CD8-positive, alpha-beta memory T cell (primary cell): ENCODE measurements around the gene TP73. TPM values are rescaled to one million over a fixed set of nuclear protein-coding genes. Genes with fewer than 3 reads are reported as not detected.

Experiments used
- CTCF ChIA-PET: fragments of 350-600 bp; sonication (Branson Sonifier 250); formaldehyde crosslinking; loops from one replicate; lab custom pipeline; 2021; ENCODE audit warnings: antibody characterized with exemption; lab: Charles Lee
- POLR2A ChIA-PET: fragments of 350-600 bp; sonication (Branson Sonifier 250); formaldehyde crosslinking; loops from one replicate; lab custom pipeline; 2021; ENCODE audit warnings: antibody characterized with exemption; lab: Charles Lee
- DNase-seq, 5 donors: peaks; one replicate each; pipeline versions ENCODE4 v3.0.0 to v3.0.0-alpha.2; 2020 to 2022; ENCODE audit warnings: mixed read lengths in 1 of 5
- H3K27ac ChIP-seq: one replicate; pipeline ENCODE4 v1.7.0; 2013; ENCODE audit warnings: low read depth, mild to moderate bottlenecking, low read length, moderate library complexity
- H3K27me3 ChIP-seq: 2 replicates; pipeline ENCODE4 v1.7.0; 2013; ENCODE audit warnings: low read length, mild to moderate bottlenecking; ENCODE audit not compliant: insufficient read depth, poor library complexity, severe bottlenecking
- H3K36me3 ChIP-seq: 2 replicates; pipeline ENCODE4 v1.7.0; 2013; ENCODE audit warnings: mild to moderate bottlenecking, low read length, moderate library complexity; ENCODE audit not compliant: insufficient read depth
- H3K4me1 ChIP-seq: 2 replicates; pipeline ENCODE4 v1.7.0; 2013; ENCODE audit warnings: mild to moderate bottlenecking, low read length, moderate library complexity; ENCODE audit not compliant: insufficient read depth
- H3K4me3 ChIP-seq: 2 replicates; pipeline ENCODE4 v1.7.0; 2013; ENCODE audit warnings: mild to moderate bottlenecking, low read length
- H3K9me3 ChIP-seq: 2 replicates; pipeline ENCODE4 v1.7.0; 2013; ENCODE audit warnings: mild to moderate bottlenecking, low read length
- H3K27ac Mint-ChIP-seq, 8 donors: one replicate each; pipeline ENCODE4 v1.8.0; 2020 to 2021; ENCODE audit warnings: mixed read lengths in 8 of 8, mild to moderate bottlenecking in 6 of 8, inconsistent platforms in 3 of 8, moderate library complexity in 3 of 8
- H3K27me3 Mint-ChIP-seq, 2 donors: one replicate each; pipeline ENCODE4 v1.8.0; 2020 to 2021; ENCODE audit warnings: mixed read lengths in 2 of 2, mild to moderate bottlenecking in 1 of 2, moderate library complexity in 1 of 2
- H3K36me3 Mint-ChIP-seq, 3 donors: one replicate each; pipeline ENCODE4 v1.8.0; 2020 to 2021; ENCODE audit warnings: mixed read lengths in 3 of 3, inconsistent platforms in 1 of 3, mild to moderate bottlenecking in 1 of 3
- H3K4me1 Mint-ChIP-seq, 3 donors: one replicate each; pipeline ENCODE4 v1.8.0; 2020 to 2021; ENCODE audit warnings: mixed read lengths in 3 of 3, inconsistent platforms in 1 of 3, mild to moderate bottlenecking in 1 of 3
- H3K4me3 Mint-ChIP-seq, 7 donors: one replicate each; pipeline ENCODE4 v1.8.0; 2020 to 2021; ENCODE audit warnings: mixed read lengths in 7 of 7, mild to moderate bottlenecking in 6 of 7, moderate library complexity in 4 of 7, inconsistent platforms in 2 of 7
- H3K9me3 Mint-ChIP-seq, 5 donors: one replicate each; pipeline ENCODE4 v1.8.0; 2020 to 2022; ENCODE audit warnings: mixed read lengths in 5 of 5, mild to moderate bottlenecking in 3 of 5, moderate library complexity in 2 of 5, inconsistent platforms in 1 of 5
- polyA plus RNA-seq: library from polyadenylated mRNA; unstranded; fragments of 300-500 nt; fragmentation: Illumina TruSeq; gene quantifications from one replicate; pipeline ENCODE4 v1.2.3, GENCODE V29; 2021
- total RNA-seq, 2 experiments: library from RNA; stranded (reverse); gene quantifications; one replicate each; pipeline ENCODE4 v1.2.3, GENCODE V29; 2021

The TP73 gene
- total and polyA plus RNA-seq, 3 experiments from 2014 or later = 0.20 to 0.63 (median 0.49) TPM

DNA sequence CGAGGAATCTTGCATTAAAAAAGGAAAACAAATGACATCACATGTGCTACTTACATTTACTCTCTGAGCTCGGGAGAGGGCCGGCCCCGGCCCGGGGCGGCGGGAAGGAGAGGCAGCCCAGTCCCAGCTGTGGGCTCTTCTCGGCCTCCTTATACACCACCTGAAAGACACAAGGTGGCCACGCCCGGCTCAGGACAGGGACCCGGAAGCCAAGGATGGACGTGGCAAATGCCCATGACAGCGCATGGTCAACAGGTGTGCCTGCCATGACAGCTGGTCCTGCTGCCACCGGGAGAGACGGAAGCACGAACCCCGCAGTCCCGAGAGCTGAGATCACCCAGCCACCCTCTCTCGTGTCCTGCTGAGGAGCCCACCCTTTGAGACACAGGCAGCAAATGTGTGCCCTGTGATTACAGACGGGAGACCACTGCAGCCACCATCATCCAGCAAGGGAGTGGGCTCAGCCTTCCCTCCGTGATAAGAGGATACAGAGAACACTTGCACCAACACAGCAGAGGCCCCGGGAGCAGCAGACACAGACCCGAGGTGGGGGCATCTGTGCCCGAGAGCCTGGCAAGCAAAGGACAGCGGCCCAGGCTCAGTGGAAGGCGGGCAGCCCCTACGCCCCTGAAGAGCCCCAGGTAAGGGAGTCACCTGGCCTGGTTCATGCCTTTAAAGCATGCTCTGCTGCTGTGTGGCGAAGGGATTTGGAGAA is 18.8 kb upstream of the TP73 start:
- Mint-ChIP-seq H3K4me1 (no peaks in the 10 kb centered on the region), H3K36me3 (peaks cover 0 to 88% (median 5%) of the 10 kb centered on the region in 3 donors), H3K4me3 (no peak overlapping the region), H3K27ac (peak overlapping the region in 1 of 8 donors; percentile 68), H3K9me3 (no peaks in the 10 kb centered on the region), H3K27me3 (no peaks in the 10 kb centered on the region)
- Histone ChIP-seq H3K27ac (no peak overlapping the region), H3K27me3 (no peaks in the 10 kb centered on the region), H3K9me3 (no peaks in the 10 kb centered on the region), H3K36me3 (peaks cover 44% of the 10 kb centered on the region), H3K4me1 (no peaks in the 10 kb centered on the region), H3K4me3 (no peak overlapping the region)
- ChIA-PET POLR2A (no interaction called here), CTCF (interaction anchor here (1.0 to 1.1 kb wide), 2 partner anchors 11 to 15 kb away, joined by 3 read pairs; no protein-coding TSS in a partner anchor)
- DNase-seq = no peak

DNA sequence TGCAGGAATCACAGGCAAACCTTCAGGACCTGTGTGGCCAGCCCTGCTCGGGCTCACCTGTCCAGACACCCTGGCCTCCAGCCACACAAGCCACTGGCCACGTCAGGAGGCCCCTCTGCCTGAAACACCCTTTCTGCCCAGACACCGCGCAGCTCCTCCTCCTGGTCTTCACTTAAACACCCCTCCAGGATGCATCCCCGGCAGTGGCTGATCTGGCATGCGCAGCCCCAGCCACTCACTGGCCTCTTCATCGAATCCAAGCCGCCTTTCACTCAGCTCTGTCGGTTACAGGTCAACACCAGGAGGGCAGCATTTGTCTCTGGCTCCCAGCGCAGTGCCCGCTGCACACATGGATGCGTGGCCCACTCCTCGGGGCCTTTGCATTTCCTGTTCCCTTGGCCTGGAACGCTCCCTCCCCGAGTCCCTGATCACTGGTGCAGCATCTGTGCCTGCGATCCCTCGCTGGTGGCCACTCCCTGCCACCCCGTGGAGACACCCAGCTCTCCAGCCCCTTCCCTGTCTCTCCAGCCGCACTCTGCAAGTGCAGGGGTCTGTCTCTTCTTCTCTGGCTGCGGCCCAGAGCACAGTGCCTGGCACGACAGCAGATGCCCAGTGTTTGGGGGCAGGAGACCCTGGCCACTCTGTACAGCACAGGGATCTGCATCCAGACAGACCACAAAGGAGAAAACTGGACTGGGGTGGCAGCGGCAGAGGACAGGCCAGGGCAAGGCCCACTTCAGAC is 18.1 kb upstream of the TP73 start:
- Mint-ChIP-seq H3K36me3 (peaks cover 0 to 88% (median 4%) of the 10 kb centered on the region in 3 donors), H3K4me1 (no peaks in the 10 kb centered on the region), H3K27me3 (no peaks in the 10 kb centered on the region), H3K4me3 (no peak overlapping the region), H3K9me3 (no peaks in the 10 kb centered on the region), H3K27ac (peak overlapping the region in 1 of 8 donors; percentile 85)
- no peaks in the 10 kb centered on the region for H3K4me1 ChIP-seq
- CTCF ChIA-PET = interaction anchor here (1.0 to 1.1 kb wide), 2 partner anchors 12 to 15 kb away, joined by 3 read pairs; no protein-coding TSS in a partner anchor
- H3K27me3 ChIP-seq = no peaks in the 10 kb centered on the region
- H3K36me3 ChIP-seq = peaks cover 37% of the 10 kb centered on the region
- DNase-seq = no peak
- no peak overlapping the region for H3K27ac ChIP-seq
- no peak overlapping the region for H3K4me3 ChIP-seq
- no peaks in the 10 kb centered on the region for H3K9me3 ChIP-seq
- POLR2A ChIA-PET = no interaction called here

DNA sequence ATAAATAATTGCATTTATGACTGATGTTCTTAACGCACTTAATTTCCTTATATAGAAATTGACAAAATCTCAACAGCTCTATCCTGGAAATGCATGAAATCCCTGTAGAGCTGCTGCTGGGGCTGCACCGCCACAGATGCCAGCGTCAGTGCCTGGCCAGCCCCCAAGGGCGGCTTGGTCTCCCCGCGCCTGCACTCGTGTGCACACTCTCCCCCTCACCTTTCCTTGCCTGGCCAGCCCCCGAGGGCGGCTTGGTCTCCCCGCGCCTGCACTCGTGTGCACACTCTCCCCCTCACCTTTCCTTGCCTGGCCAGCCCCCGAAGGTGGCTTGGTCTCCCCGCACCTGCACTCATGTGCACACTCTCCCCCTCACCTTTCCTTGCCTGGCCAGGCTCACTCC is 16.2 kb upstream of the TP73 start:
- Histone ChIP-seq H3K36me3 (peaks cover 27% of the 10 kb centered on the region), H3K4me1 (no peaks in the 10 kb centered on the region), H3K27ac (no peak overlapping the region), H3K4me3 (no peak overlapping the region), H3K27me3 (no peaks in the 10 kb centered on the region), H3K9me3 (no peaks in the 10 kb centered on the region)
- no peak for DNase-seq
- Mint-ChIP-seq H3K4me1 (no peaks in the 10 kb centered on the region), H3K27me3 (no peaks in the 10 kb centered on the region), H3K9me3 (no peaks in the 10 kb centered on the region), H3K27ac (no peak overlapping the region), H3K4me3 (no peak overlapping the region), H3K36me3 (peaks cover 0 to 78% (median 3%) of the 10 kb centered on the region in 3 donors)
- ChIA-PET POLR2A (no interaction called here), CTCF (no interaction called here)

DNA sequence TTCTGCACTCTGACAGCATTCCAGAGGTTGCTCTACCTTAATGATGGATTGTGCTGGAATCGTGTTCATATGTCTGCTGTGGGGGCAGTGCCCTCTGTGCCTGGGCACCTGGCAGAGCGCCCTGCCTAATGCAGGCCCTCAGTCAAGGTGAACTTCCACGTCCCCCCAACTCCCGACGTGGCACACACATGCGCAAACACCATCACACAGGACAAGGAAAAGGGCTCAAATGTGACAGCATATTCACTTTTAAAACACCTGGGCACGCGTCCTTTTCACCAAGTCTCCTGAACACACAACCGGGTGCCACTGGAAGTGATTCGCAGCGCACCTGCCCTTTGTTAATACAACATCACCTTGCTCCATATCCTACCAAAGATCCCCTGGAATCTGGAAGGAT is 15.8 kb upstream of the TP73 start:
- H3K36me3 ChIP-seq = peaks cover 27% of the 10 kb centered on the region
- H3K4me3 ChIP-seq = no peak overlapping the region
- H3K9me3 Mint-ChIP-seq = no peaks in the 10 kb centered on the region
- no peaks in the 10 kb centered on the region for H3K4me1 ChIP-seq
- no peak for DNase-seq
- peaks cover 0 to 79% (median 3%) of the 10 kb centered on the region in 3 donors for H3K36me3 Mint-ChIP-seq
- no peaks in the 10 kb centered on the region for H3K27me3 Mint-ChIP-seq
- CTCF ChIA-PET = no interaction called here
- H3K4me3 Mint-ChIP-seq = no peak overlapping the region
- POLR2A ChIA-PET = no interaction called here
- no peaks in the 10 kb centered on the region for H3K4me1 Mint-ChIP-seq
- H3K27ac ChIP-seq = no peak overlapping the region
- no peaks in the 10 kb centered on the region for H3K9me3 ChIP-seq
- no peaks in the 10 kb centered on the region for H3K27me3 ChIP-seq
- no peak overlapping the region for H3K27ac Mint-ChIP-seq

DNA sequence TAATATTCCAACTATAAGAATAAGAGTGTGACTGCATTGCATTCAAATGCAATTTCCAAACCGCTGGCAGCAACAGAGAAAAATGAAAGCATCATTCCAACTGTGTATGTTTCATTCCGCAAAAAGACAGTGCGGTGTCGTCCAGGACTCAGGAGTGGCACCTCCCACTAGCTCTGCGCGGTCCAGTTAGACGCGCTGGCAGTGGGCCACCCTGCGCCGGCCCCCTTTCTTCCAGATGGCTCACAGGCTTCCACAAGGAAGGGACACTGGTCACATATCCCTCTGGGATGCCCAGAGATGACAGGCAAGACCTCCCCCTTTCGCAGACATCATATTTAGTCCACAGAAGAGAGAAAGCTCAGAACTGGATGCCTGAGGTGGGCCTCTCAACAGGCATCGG is 14.3 kb upstream of the TP73 start:
- peaks cover 0 to 82% (median 12%) of the 10 kb centered on the region in 3 donors for H3K36me3 Mint-ChIP-seq
- no peaks in the 10 kb centered on the region for H3K27me3 Mint-ChIP-seq
- H3K4me3 ChIP-seq = no peak overlapping the region
- no peak for DNase-seq
- H3K4me1 ChIP-seq = no peaks in the 10 kb centered on the region
- no peak overlapping the region for H3K27ac ChIP-seq
- no peak overlapping the region for H3K27ac Mint-ChIP-seq
- no peaks in the 10 kb centered on the region for H3K27me3 ChIP-seq
- POLR2A ChIA-PET = no interaction called here
- no peaks in the 10 kb centered on the region for H3K9me3 Mint-ChIP-seq
- H3K4me1 Mint-ChIP-seq = peaks cover 0 to 7% (median 0%) of the 10 kb centered on the region in 3 donors
- no peak overlapping the region for H3K4me3 Mint-ChIP-seq
- CTCF ChIA-PET = interaction anchor here (0.9 to 1.5 kb wide), 3 partner anchors 15 to 147 kb away, joined by 3 to 5 read pairs (median 3); no protein-coding TSS in a partner anchor
- no peaks in the 10 kb centered on the region for H3K9me3 ChIP-seq
- H3K36me3 ChIP-seq = peaks cover 23% of the 10 kb centered on the region

DNA sequence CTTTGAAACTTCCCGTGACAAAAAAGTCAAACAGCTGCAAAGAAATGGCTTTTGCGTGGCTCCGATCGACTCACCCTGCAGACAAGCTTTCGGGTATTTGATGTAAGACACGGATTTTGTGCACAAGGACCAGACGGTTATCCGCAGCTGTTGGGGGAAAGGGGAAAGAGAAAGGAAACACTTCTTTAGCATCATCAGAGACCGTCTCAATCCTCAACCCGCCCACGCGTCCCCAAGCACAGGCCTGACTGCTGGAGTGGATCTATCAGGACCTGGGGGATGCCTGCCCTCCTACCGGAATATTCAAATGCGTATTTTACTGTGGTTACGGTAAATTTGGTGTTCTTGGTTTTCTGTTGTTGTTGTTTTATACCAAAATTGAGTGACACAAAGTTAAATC is 13.6 kb upstream of the TP73 start:
- Mint-ChIP-seq H3K36me3 (peaks cover 0 to 77% (median 12%) of the 10 kb centered on the region in 3 donors), H3K27me3 (no peaks in the 10 kb centered on the region), H3K27ac (no peak overlapping the region), H3K4me3 (no peak overlapping the region), H3K9me3 (no peaks in the 10 kb centered on the region), H3K4me1 (peaks cover 0 to 7% (median 0%) of the 10 kb centered on the region in 3 donors)
- Histone ChIP-seq H3K4me1 (no peaks in the 10 kb centered on the region), H3K27me3 (no peaks in the 10 kb centered on the region), H3K27ac (no peak overlapping the region), H3K36me3 (peaks cover 23% of the 10 kb centered on the region), H3K9me3 (no peaks in the 10 kb centered on the region), H3K4me3 (no peak overlapping the region)
- CTCF ChIA-PET = interaction anchor here (0.9 to 1.5 kb wide), 2 partner anchors 16 to 20 kb away, joined by 3 to 5 read pairs; no protein-coding TSS in a partner anchor
- POLR2A ChIA-PET = no interaction called here
- DNase-seq = no peak

DNA sequence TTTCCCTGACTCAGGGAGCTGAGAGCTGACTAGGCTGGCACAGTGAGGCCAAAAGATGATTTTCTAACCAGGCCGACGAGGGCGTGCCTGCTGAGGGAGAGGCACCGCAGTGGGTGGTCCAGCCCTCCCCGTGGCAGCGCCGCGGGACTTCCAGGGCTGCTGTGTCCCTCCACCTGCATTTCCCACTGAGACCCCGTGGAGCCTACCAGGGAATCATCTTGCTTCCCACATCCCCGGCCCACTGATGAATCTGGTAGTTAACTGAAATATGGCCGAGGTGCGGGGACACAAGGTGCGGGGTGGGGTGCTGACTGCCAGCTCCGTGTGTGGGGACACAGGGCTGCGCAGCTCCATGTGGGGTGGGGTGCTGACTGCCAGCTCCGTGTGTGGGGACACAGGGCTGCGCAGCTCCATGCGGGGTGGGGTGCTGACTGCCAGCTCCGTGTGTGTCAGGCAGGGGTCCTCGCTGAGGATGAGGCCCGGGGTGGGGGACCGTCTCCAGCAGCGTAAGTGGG is 12.9 kb upstream of the TP73 start:
- DNase-seq = no peak
- Mint-ChIP-seq H3K9me3 (no peaks in the 10 kb centered on the region), H3K4me3 (no peak overlapping the region), H3K27ac (no peak overlapping the region), H3K27me3 (no peaks in the 10 kb centered on the region), H3K36me3 (peaks cover 0 to 72% (median 13%) of the 10 kb centered on the region in 3 donors), H3K4me1 (peaks cover 0 to 7% (median 0%) of the 10 kb centered on the region in 3 donors)
- Histone ChIP-seq H3K4me3 (no peak overlapping the region), H3K4me1 (no peaks in the 10 kb centered on the region), H3K27ac (no peak overlapping the region), H3K27me3 (no peaks in the 10 kb centered on the region), H3K9me3 (no peaks in the 10 kb centered on the region), H3K36me3 (peaks cover 23% of the 10 kb centered on the region)
- POLR2A ChIA-PET = no interaction called here
- CTCF ChIA-PET = interaction anchor here (1.5 kb wide), 1 partner anchor 20 kb away, joined by 5 read pairs; no protein-coding TSS in a partner anchor
